ENCODE measurements around the gene BTBD2. TPM values are rescaled to one million over a fixed set of nuclear protein-coding genes. Genes with fewer than 3 reads are reported as not detected.
A peak's percentile ranks its signal among the peaks of the same experiment; 100 is the strongest.

The BTBD2 gene
- total and polyA plus RNA-seq, 2 of the 8 experiments (the other 6 are each of a cell fraction or from before 2014, with no cell fraction given) = 91.7 to 92.3 TPM

DNA sequence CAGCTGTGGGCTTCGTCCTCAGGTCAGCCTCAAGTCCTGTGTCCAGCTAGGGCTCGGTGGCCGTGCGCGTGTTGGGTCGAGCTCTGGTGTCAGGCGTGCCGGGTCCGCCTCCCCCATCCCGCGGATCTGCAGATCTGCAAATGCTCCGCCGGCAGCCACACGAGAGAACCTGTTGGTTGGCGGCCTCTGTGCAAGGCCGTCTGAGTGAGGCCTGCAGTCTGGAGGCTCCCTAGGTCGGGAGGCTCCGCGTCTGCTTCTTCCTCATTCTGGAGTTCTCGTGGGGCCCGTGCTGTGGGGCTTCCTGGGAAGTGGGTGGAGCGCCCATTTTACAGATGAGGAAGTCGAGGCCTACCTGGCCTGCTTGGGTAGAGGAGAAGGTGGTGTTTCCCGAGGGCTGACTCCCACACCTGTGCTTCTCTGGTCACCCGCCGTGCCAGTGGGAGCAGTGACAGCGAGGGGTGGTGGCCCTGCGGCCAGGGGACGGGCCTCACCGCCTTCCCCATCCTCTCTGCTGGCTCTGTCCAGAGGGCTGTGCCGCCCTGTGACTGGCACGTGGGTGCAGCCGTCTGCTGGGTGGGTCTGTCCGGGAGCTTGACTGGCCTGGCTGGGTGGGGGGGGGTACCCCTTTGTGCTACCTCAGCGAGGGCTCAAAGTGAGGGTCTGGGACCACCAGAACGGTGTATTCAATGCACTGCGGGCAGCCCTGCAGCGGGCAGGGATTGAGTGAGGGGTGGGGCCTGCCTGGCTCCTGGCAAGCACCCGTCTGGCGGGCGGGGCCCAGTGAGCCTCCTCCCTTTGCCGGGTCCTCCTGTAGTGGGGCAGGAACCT is 71.2 kb downstream of the BTBD2 start:
- H3K4me1 ChIP-seq (replicated peaks in 1 of 4; ENCODE audit: control insufficient read depth in 3 of 4, insufficient read depth in 4 of 4, low read length in 3 of 4) = peaks cover 0 to 27% (median 12%) of the 10 kb centered on the region in 4 experiments; a peak in 6 of 7 replicates
- peaks cover 15% of the 10 kb centered on the region; the same call in 1 of the 2 replicates for H3K23me2 ChIP-seq (ENCODE audit: low read depth, low read length)
- H3K14ac ChIP-seq (ENCODE audit: insufficient read length) = no peak overlapping the region
- H3K4me3 ChIP-seq (ENCODE audit: extremely low read depth in 1 of 4, insufficient read depth in 2 of 4, low read depth in 3 of 4, low read length in 4 of 4) = no peak overlapping the region
- no peak overlapping the region for H3K9ac ChIP-seq (replicated peaks in 1 of 4; ENCODE audit: extremely low read depth in 1 of 4, low read depth in 3 of 4, low read length in 3 of 4)
- no peak overlapping the region for H2BK120ac ChIP-seq (replicated peaks; ENCODE audit: low read depth, low read length)
- H3K36me3 ChIP-seq (ENCODE audit: control insufficient read depth in 2 of 4, insufficient read depth in 4 of 4, low read length in 3 of 4) = no peaks in the 10 kb centered on the region
- FAIRE-seq (no peak), DNase-seq (ENCODE audit: low read depth in 1 of 2, low spot score in 2 of 2) (no peak)
- H2BK15ac ChIP-seq (ENCODE audit: low read length) = no peak overlapping the region
- TF ChIP-seq TAF1 (IDR thresholded peaks at IDR 0.05; ENCODE audit: low read depth, low read length) (no peak), RAD21 (IDR thresholded peaks at IDR 0.05 in 1 of 2, conservative IDR thresholded peaks at IDR 0.05 in 1 of 2; ENCODE audit: low read depth in 2 of 2, low read length in 2 of 2) (no peak), KDM1A (IDR thresholded peaks at IDR 0.05; ENCODE audit: borderline replicate concordance, low read length) (0 out of 2 replicates have a peak, but pooled peaks have one; percentile 32)
- no peak overlapping the region for H4K91ac ChIP-seq (replicated peaks; ENCODE audit: insufficient read length, low read length)
- H3K56ac ChIP-seq (replicated peaks; ENCODE audit: insufficient read length, low read depth, low read length) = no peak overlapping the region
- H3K18ac ChIP-seq (ENCODE audit: extremely low read depth, low read length) = no peak overlapping the region
- H3K9me3 ChIP-seq (ENCODE audit: insufficient read depth in 2 of 2, low read depth in 1 of 2, low read length in 1 of 2) = no peaks in the 10 kb centered on the region
- H3K4me2 ChIP-seq (ENCODE audit: insufficient read depth in 1 of 2, low read depth in 2 of 2, low read length in 2 of 2) = no peak overlapping the region
- WGBS, 2 experiments (ENCODE audit: extremely low coverage in 1 of 2, insufficient coverage in 1 of 2, insufficient read length in 1 of 2, insufficient replicate concordance in 2 of 2, low coverage in 1 of 2, low lambda C conversion rate in 2 of 2, missing lambda C conversion rate in 1 of 2) = 90% methylated on average over 27 of the region's 42 CpGs; no CpG with 5 or more reads in 1 of the 2 experiments
- no peak overlapping the region for H2BK20ac ChIP-seq (ENCODE audit: low read length)
- no peak overlapping the region for H2AK5ac ChIP-seq (ENCODE audit: low read depth, low read length)
- peaks cover 33 to 41% of the 10 kb centered on the region in 2 experiments for H4K20me1 ChIP-seq (replicated peaks in 1 of 2; ENCODE audit: control insufficient read depth in 1 of 2, insufficient read depth in 2 of 2, low read length in 2 of 2)
- H3K79me1 ChIP-seq (ENCODE audit: low read depth, low read length) = peaks cover 14% of the 10 kb centered on the region
- H2BK12ac ChIP-seq (ENCODE audit: low read depth, low read length) = no peak overlapping the region
- peaks cover 55 to 69% of the 10 kb centered on the region in 2 experiments for H3K79me2 ChIP-seq (ENCODE audit: control insufficient read depth in 1 of 2, insufficient read depth in 2 of 2, low read length in 2 of 2)
- no peaks in the 10 kb centered on the region for H3K27me3 ChIP-seq (replicated peaks in 1 of 4; ENCODE audit: control insufficient read depth in 3 of 4, extremely low read depth in 1 of 4, insufficient read depth in 3 of 4, low read length in 3 of 4)
- ChIA-PET POLR2A (ENCODE audit: partially characterized antibody) (interaction anchor here (1.2 to 3.4 kb wide), 4 partner anchors 7 to 107 kb away, joined by 3 to 13 read pairs (median 5); no protein-coding TSS in a partner anchor), CTCF (ENCODE audit: partially characterized antibody) (interaction anchor here (1.0 to 3.6 kb wide), 11 partner anchors 8 to 330 kb away, joined by 3 to 21 read pairs (median 8); no protein-coding TSS in a partner anchor)
- no peak overlapping the region for H3K4ac ChIP-seq (replicated peaks; ENCODE audit: insufficient read length, low read depth, low read length)
- H2BK5ac ChIP-seq (ENCODE audit: low read depth, low read length) = peak overlapping the region; percentile 60; the same call in 1 of the 2 replicates
- H4K5ac ChIP-seq (ENCODE audit: insufficient read length, low read depth, low read length) = no peak overlapping the region
- no peak overlapping the region for H3K23ac ChIP-seq (ENCODE audit: insufficient read length)
- H2AFZ ChIP-seq (ENCODE audit: low read length) = no peak overlapping the region
- H4K8ac ChIP-seq (ENCODE audit: extremely low read depth, insufficient read depth, low read length) = peak overlapping the region; percentile 86; the same call in 1 of the 2 replicates
- H3K27ac ChIP-seq (ENCODE audit: low read depth, low read length) = no peak overlapping the region; the same call in 1 of the 2 replicates
